GM19452 (cell line): ENCODE results near the gene SLCO3A1.

Experiments
- ATAC-seq: cut with Tn5 transposase; IDR thresholded peaks from one replicate; pipeline ENCODE4 v1.9.1; 2021; ENCODE audit not compliant: unreplicated experiment

SLCO3A1 gene

DNA sequence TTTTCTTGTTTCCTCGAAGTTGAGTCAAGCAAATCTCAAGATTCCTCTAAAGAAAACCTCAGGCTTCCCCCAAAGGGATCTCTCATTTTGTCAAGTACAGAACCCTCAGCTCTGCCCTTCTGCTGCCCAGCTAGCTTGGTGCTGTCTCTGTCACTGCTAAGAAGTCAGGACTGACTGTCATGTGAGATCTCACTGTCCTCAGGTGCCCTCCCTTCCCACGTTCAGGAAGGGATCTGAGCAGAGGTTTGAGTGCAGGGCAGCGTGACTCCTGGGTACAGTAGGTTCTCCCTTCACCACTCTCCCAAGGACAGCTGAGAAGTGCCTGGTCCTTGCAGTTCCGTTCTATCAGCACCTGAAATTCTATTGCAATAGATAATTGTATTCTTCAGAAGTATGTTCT, 229.7 kb downstream of the SLCO3A1 start:
- ATAC-seq = no peak

DNA sequence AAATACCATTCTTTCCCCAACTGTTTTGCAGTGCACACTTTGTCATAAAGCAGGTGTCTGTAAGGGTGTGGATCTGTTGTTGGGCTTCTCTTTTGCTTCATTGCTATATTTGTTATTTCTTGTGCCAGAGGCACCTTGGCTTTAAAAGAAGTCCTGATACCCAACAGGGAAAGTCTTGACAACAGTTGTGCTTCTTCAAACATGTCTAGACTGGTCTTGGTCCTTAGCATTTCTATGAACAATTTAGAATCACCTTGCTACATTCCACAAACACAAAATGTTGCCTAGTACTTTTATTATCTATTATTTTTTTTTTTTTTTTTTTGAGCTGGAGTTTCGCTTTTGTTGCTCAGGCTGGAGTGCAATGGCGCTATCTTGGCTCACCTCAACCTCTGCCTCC, 233.7 kb downstream of the SLCO3A1 start:
- no peak for ATAC-seq

DNA sequence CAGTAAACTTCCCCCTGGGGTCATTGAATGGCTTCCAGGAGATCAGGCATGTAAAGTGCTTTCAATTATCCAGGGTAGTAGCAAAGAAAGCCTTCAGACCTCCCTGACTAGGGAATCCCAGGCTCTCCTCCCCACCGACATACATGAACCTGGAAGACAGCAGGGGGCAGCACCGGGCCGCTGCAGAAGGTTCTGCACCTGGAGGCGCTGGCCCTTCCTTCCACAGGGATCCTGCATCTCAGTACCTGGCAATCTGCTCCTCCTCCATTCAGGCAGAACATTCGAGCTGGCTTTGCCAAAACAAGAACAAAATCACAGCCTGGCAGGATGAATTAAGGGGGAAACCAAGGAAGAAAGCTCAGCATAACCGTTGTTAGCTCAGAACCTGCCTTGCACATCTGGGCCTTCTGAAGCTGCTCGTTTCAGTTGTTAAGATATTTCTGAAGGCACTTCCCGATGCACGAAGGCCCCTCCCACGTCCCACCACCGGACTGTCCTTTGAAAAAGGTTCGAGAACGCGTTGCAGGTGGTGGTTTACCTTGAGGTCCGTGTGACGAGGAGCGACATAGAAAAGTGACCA, 237.7 kb downstream of the SLCO3A1 start:
- no peak for ATAC-seq

DNA sequence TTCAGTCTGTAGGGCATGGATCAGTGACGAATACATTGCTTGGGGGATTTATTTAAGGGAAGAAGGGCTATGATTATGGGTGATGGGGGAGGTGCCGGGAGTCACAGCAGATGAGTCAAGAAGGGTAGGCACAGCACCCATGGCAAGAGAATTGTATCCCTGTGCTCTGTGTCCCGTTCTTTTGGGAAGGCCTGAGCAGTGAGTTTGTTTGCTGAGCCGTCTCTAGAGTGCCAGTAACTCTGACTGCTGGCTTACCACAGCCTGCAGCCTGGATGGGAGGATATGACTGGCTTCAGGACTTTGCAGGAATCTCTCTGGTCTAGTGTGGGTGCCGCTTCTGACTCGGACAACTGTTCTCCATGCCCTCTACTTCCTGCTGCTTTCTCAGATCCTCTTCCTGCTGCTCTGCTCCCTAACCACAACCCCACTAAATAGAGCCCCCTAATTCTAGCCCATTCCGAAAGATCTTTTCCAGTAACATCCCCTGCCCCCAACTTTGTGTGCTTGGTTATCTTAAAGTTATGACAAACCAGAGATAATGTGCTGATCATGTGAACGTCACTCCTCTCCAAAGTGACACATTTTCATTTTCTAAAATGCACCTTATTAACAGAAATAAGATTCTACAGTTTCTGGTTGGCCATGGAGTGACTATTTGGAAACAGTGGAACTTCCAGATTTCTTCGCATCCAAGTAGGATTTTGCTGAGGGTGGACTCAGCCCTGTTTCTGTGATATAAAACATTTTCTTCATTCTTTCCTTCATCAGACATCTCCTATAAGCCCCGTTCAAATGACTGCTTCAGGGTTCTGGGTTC, 239.0 kb downstream of the SLCO3A1 start:
- no peak for ATAC-seq

DNA sequence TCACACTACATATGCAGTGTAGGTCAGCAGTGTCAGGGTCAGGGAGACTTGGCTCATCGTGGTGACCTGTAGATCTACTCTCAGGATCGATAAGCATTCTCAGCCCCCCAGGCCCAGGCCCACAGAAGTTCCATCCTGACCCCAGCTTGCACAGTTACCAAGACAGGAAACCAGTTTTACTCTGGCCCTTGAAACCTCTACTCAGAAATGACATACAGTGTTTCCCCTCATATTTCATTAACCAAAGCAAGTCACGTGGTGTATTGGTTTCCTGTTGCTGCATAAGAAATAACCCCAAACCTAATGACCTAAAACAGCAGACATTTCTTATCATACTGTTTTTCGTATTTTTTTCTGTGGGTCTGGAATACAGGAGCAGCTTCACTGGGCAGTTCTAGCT, 242.2 kb downstream of the SLCO3A1 start:
- ATAC-seq = peak; percentile 77

DNA sequence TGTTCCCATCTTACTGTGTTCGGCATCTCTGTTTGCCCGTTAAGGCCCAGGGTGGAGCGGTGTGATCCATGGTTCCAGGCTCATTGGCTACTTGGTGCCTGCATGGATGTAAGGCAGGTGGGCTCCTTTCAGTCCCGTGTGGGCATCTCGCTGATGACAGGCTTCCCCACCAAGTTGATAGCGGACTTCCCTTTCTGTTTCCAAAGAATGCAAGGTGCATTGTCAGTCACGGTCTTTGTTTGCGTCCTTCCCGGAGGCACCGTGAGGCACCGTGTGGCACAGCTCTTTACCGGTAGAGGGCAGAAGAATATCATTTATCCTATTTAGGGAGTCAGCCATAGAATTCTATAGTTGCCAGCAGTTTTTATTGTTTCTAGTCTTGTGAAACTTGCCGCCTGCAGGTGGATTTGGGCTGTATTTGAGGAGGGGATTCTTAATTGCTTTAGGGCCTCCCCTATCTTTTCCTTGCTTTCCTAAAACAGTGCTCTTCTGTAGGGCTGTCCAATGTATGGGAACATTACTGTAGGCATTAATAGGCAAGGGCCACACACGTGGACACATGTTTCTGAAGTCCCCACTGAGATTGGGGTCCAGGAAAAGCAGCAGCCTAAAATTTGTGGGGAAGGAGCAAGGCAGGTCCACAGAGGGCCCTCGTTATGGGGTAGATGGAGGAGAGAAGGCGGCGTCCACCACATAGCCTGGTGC, 244.1 kb downstream of the SLCO3A1 start:
- peak; percentile 64 for ATAC-seq

DNA sequence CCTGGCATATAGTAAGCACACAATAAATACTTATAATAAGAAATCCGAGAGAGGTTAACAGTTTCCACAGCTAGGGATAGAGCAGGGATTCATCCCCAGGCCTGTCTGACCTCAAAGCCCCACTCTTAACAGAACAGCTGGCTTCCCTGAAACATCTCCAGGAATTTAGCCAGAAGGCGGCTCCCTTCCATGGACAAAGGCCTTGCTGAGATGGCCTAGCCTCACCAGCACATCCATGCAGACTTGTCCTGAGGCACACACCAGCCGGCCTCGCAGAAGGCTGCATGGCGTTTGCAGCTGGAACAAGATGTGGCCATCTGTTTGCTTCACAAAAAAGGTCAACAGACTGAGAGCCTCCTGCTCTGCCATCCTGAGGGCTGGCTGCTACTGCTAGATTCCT, 245.4 kb downstream of the SLCO3A1 start:
- ATAC-seq = no peak

DNA sequence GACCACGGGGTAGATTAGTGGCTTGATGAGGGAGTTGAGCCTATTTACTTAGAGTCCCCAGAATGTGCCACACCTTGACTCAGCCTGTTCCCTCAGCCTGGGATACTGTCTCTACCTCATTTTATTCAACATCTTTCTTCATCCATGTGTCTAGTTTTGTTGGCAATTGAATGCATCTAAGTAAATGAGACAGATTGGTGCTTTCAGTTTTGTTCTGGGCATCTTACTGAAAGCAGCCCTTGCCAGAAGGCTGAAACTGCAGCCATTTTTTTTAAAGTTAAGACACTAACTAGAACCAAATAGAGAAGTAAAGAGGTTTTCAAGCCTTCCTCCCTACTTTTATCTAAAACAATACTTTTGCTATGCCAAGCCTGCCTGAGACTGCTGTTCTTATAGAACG, 246.8 kb downstream of the SLCO3A1 start:
- no peak for ATAC-seq

DNA sequence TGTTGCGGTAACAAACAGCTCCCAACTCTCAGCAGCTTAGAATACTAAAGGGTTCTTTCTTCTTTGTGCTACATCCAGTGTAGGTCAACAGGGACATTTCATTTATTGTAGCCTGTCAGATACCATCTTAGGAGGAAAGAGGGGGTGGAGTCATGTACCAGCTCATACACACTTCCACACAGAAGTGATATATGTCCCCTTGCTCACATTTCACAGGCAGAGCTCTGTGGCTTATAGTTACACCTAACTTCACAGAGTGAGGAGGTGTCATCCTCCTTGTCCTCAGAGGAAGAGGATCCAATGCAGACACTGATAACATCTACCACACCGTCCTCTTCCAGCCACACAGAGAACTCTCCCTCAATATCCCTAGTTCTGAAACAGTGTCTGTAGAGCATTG, 247.2 kb downstream of the SLCO3A1 start:
- no peak for ATAC-seq

DNA sequence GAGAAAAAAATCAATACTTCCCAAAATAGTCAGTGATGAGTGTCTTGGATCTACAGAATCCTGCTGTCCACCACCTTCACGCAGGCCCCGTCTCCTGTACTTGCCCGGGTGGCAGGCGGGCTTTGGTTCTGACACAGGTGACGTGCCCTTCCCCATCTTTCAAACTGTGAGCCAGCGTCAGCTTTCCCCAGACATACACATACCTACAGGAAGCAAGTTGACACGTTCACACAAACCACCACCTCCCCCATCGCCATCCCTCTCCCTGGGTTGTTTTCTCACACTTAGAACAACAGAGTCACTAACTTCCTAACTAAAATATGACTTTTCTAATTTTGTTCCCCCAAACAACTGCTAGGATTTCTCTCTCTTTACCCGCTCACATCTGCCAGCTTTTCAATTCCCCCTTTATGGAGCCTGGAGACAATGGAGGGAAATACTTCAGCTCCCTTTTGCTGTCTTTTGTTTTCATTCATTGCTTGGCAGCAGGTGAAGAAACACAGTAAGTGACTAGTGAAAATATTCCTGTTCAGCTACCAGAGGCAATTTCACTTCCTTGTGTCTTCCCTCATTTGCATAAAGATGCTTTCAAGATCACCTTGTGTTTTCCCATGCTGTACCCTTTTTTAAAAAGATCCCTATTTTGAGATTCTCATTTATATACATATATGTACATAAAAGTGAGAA, 248.3 kb downstream of the SLCO3A1 start:
- ATAC-seq = no peak

DNA sequence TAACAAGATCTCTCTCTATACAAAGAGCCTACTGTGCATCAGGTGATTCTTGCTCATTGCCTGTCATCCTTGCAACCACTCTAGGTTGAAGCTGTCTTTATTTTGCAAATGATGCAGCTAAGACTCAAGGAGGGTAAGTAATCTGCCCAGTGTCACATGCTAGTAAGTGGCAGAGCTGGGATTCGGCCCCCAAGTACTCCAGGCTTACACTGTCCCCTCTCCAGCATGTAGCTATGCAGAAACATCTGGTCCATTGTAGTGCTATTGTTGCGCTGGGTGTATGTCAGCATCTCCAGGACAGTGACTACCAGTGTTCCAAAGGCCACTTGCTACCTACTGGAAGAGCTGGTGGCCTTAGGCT, 248.9 kb downstream of the SLCO3A1 start:
- no peak for ATAC-seq

DNA sequence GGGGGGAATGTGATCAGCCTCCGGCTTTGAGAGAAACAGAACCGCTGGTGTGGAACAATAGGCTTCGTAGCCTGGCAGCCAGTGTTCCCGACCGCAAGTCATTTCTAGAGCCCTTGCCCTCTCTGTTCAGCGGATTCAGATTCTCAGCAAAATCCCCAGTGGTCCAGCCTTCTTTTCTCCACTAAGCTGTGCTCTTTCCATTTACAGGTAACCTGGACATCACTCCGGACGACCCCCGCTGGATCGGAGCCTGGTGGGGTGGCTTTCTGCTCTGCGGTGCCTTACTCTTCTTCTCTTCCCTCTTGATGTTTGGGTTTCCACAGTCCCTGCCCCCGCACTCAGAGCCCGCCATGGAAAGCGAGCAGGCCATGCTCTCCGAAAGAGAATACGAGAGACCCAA, 250.6 kb downstream of the SLCO3A1 start:
- ATAC-seq = no peak

DNA sequence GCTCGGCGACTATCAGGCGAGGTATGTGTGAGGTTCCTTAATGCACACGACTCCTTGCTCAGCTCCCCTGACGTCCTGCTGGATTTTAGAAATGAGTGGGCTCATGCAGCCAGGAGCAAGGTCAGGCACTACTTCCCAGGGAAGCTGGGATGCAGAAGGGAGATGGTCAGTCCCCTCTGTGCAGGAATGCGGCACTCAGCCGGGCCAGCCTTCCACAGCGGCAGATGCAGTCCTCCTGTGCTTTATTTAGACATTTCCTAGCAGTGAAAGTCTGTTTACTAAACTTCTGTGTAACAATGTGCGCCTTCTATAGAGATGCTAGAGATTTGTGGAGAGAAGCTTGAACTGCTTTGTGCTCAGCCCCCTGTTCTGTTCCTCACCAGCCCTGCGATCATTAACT, 252.1 kb downstream of the SLCO3A1 start:
- no peak for ATAC-seq

DNA sequence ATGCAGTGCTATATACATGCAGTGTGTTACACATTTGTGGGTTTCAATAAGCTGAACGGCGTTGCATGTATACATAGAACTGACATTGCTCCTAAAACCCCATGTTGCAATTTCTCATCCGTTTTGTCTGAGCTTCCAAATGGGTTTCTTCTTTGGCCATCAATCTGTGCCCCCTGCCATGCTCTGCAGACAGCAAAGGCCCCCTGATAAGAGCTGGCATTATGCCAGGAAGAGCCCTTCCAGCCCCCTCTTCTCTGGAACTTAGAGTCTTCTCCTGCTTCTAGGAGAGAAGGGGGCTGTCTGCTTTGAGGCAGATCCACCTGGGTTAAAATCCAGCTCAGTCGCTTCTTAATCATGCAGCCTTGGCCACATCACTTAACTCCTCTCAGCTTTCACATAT, 254.0 kb downstream of the SLCO3A1 start:
- no peak for ATAC-seq

DNA sequence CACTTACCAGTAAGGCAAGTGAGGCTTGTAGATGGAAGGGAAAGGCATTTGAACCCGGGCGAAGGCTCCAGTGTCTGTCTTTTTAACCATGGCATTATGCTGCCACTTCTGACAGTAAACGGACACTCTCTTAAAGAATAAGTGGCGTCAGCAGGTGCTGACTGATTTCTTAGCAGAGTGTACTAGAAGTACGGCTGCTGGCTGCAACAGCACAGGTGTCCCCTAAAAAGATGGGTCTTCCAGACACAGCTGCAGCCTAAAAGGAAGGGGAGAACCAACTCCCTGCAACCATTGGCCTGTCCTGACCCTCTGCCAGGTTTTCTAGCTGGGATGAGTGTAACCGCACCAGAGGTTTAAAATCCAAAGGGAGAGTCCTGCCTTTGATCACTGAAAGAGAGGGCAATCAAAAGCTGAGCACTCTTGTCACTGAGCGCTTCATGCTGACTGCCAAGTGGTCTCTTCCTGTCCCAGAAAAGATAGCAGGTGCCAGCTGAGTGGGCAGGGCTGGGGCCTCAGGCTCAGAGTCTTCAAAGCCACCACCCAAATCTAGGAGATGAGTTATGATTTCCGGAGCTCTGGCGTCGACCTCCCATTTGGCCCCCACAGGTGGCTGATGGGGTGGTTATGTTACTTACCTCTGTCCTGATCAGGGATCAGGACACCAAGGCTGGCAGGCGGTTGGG, 255.8 kb downstream of the SLCO3A1 start:
- ATAC-seq = no peak

DNA sequence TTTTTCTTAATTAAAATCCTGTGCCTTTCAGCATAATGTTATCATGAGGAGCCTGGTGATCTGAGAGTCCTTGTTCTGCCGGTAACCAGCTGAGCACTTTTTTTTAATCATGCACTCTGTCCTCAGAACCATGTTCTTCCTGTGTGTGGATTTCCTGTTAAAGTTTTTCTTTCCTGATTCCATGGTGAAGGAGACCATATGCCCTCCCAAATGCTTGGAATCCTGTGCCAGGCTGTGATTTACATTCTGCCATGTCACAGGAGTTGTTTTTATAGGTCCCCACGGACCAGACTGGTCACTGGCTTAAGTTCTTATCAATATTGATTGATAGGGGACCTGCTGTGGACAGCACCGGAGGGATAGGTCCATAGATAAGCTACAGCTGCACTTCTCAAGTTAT, 257.8 kb downstream of the SLCO3A1 start:
- no peak for ATAC-seq

DNA sequence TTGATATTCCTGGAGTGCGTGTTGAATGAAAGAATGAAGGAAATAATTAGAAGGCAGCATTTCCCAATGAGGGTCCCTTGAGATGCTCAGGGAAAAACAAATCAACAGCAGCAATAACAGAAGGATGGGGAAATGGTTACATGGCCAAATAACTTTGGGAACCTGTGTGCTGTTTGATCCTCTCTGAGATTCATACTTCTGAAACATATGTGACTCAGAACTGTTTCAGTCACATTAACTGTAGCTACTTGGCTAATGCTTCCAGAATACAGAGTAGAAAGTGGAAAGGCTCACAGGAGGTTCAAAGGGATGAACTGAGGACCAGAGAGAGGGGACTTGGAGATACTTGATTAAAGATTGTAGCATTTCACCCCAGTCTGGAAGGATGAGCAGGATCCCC, 258.2 kb downstream of the SLCO3A1 start:
- ATAC-seq = no peak

DNA sequence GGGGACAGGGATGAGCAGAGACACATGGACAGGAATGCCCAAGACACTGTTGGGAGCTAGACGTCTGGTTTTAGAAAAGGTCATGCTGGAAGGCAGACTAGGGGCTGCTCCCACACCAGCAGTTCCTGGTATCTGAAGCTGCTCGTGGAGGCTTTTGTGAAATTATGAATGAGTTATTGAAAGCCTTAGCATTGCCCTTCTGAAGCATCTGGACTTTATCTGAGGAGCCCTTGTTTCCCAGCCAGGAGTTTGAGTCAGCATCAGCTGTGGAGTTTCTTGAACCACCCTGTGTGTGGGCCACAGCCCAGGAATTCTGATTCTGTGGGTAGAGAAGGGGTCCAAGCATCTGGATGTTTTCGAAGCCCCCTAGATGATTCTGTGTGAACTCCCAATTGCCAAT, 258.7 kb downstream of the SLCO3A1 start:
- ATAC-seq = no peak

DNA sequence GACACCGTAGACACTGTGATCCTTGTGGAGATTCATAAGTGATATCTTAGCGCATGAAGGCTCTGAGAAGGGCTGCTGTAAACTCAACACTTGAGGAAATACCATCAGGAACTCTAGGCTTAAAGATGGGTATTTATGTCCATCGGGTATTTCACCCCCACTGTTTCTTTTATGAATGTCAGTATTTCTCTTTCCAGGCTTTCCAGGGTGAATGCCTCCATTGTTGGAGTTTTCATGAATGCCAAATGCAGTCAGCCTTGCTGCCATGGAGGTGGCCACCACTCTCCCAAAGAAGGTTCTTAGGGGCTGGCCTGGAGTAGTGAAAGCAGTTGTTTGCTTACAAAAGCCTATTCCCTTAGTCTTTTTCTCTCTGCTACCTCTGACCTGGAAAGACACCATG, 259.2 kb downstream of the SLCO3A1 start:
- ATAC-seq = no peak

DNA sequence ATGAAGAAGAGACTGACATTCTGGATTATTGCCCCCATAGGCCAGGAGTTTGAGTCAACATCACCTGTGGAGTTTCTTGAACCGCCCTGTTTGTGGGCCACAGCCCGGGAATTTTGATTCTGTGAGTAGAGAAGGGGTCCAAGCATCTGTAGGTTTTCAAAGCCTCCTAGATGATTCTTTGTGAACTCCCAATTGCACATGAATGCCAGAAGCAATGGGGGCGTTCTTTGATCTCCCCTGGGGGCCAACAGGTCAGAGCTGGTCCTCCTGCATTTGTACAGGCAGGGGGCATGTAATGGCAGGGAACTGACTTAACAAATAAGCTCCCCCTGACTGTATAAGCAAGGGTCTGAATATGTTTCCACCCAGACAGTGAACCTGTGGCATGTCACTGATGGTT, 260.3 kb downstream of the SLCO3A1 start:
- ATAC-seq = no peak

DNA sequence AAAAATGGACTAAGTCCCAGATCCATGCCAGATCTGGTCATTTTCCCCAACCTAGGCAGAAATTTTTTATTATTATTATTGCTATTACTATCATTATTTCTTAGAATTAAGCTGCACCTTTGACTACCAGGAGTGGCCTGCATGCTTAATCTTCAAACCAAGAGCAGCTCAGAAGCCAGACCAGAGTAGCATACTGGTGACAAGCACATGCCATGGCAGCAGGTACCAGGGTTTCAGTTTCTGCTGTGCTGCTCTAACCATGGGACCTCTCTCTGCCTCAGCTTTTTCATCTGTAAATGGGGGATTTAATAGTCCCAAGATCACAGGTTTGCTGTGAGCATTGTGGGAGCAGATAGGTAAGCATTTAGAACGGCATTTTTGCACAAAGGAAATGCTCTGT, 262.3 kb downstream of the SLCO3A1 start:
- no peak for ATAC-seq
